SK-N-MC (cell line): ENCODE measurements around the gene CCDC187.

Experiments used
- DNase-seq: peaks from one replicate; pipeline ENCODE4 v3.0.0-alpha.2; 2011; ENCODE audit warnings: low read depth, low spot score
- H3K27ac ChIP-seq: fragments of 200-600 bp; sonication (generic); 2 replicates; pipeline ENCODE4 v1.5.1; 2016; ENCODE audit warnings: mixed run types
- H3K36me3 ChIP-seq: fragments of 200-600 bp; sonication (generic); 2 replicates; pipeline ENCODE4 v1.6.1; 2017; ENCODE audit warnings: antibody characterized with exemption, low read length, mixed read lengths; ENCODE audit not compliant: insufficient read depth
- H3K4me3 ChIP-seq: fragments of 200-600 bp; sonication (generic); 2 replicates; pipeline ENCODE4 v1.5.1; 2016
- H3K9ac ChIP-seq: fragments of 200-600 bp; sonication (generic); 2 replicates; pipeline ENCODE4 v1.8.0; 2017; ENCODE audit warnings: mixed run types, mixed read lengths; ENCODE audit not compliant: insufficient read length
- H3K9me3 ChIP-seq: fragments of 200-600 bp; sonication (generic); 2 replicates; pipeline ENCODE4 v1.6.1; 2017; ENCODE audit warnings: low read depth, mild to moderate bottlenecking, antibody characterized with exemption, low read length, moderate library complexity, mixed read lengths
- EZH2 ChIP-seq: fragments of 200-600 bp; sonication (generic); IDR thresholded peaks from one replicate; pipeline ENCODE4 v1.6.1; 2017; ENCODE audit warnings: antibody characterized with exemption
- FOXP2 ChIP-seq: optimal IDR thresholded peaks from 2 replicates; pipeline ENCODE3; 2011; ENCODE audit warnings: mild to moderate bottlenecking, moderate library complexity; ENCODE audit not compliant: insufficient read depth; ENCODE audit errors: extremely low read length, control extremely low read depth
- POLR2AphosphoS5 ChIP-seq: IDR thresholded peaks from 2 replicates; pipeline ENCODE4 v1.6.1; 2012; ENCODE audit warnings: mild to moderate bottlenecking, low read depth, low read length, borderline replicate concordance

CCDC187 gene

GRCh38 chr9:136318776-136319241 lies 14.9 kb upstream of the CCDC187 start:
- Histone ChIP-seq H3K27ac (no peak overlapping the region), H3K36me3 (no peaks in the 10 kb centered on the region), H3K9me3 (no peaks in the 10 kb centered on the region), H3K9ac (no peak overlapping the region), H3K4me3 (no peak overlapping the region)
- TF ChIP-seq FOXP2 (no peak), POLR2AphosphoS5 (no peak), EZH2 (no peak)
- DNase-seq, result no peak

DNA sequence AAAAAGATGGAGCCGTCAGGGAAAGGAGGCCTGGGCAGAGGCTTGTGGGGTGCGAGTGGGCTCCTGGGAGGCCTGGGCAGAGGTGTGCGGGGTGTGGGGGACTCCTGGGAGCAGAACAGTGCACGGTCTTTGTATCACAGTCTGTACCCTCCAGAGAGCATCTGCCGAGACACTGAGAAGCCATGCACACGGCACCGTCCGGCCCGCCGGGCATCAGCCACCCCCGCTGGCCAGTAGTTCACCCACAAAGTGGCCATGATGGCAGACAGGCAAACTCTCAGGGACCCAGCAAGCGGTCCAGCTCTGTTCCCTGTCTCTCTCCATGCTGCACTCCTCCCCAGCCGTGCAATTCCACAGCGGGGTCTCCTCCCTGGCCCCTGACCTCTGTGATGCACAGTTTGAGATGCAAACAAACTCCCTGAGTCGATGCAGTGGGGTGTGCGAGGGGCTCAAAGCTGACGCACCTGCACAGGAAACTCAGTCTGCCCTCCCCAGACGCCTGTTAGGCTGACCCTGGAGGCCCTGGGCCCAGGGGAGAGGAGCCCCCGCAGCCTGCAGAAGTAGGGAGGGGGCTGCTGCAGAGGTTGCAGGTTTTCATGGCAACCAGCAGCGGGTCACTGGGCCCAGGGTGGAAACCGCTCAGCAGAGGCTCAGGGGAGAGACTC lies 14.3 kb upstream of the CCDC187 start:
- H3K27ac ChIP-seq, result no peak overlapping the region
- H3K36me3 ChIP-seq, result no peaks in the 10 kb centered on the region
- no peaks in the 10 kb centered on the region for H3K9me3 ChIP-seq
- H3K9ac ChIP-seq, result no peak overlapping the region
- H3K4me3 ChIP-seq, result no peak overlapping the region
- DNase-seq, result no peak
- TF ChIP-seq POLR2AphosphoS5, result no peak
- no peak for TF ChIP-seq FOXP2
- TF ChIP-seq EZH2, result no peak

DNA sequence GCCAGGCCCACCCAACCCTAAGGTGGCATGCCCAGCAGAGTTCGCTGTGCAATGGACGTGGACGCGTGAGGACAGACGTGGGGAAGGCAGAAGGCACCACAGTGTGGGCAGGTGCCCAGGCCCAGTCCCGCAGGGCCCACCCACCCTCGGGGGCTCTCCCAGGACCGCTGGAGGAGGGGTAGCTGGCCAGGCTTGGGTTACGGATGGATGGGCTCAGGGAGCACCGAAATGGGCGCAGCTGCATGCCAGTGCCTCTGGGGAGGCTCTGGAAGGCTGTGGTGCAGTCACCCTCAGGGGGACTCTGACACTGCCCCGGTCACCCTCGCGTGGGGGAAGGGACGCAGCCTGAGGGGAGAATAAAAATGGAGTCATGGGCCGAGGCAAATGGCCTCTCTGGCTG lies 13.8 kb upstream of the CCDC187 start:
- no peak for DNase-seq
- no peak for TF ChIP-seq POLR2AphosphoS5
- no peak for TF ChIP-seq EZH2
- no peak for TF ChIP-seq FOXP2
- H3K9me3 ChIP-seq, result no peaks in the 10 kb centered on the region
- no peak overlapping the region for H3K27ac ChIP-seq
- H3K36me3 ChIP-seq, result no peaks in the 10 kb centered on the region
- H3K4me3 ChIP-seq, result no peak overlapping the region
- no peak overlapping the region for H3K9ac ChIP-seq

- H3K27ac ChIP-seq, result no peak overlapping the region
- H3K36me3 ChIP-seq, result no peaks in the 10 kb centered on the region
- no peak overlapping the region for H3K9ac ChIP-seq
- DNase-seq, result no peak
- TF ChIP-seq FOXP2 (no peak), EZH2 (no peak), POLR2AphosphoS5 (no peak)
- no peaks in the 10 kb centered on the region for H3K9me3 ChIP-seq
- no peak overlapping the region for H3K4me3 ChIP-seq
These were observed 13.2 kb upstream of the CCDC187 start for GRCh38 chr9:136316896-136317676.

- DNase-seq, result no peak
- Histone ChIP-seq H3K36me3 (no peaks in the 10 kb centered on the region), H3K4me3 (no peak overlapping the region), H3K27ac (no peak overlapping the region), H3K9ac (no peak overlapping the region), H3K9me3 (no peaks in the 10 kb centered on the region)
- no peak for TF ChIP-seq EZH2
- TF ChIP-seq POLR2AphosphoS5, result no peak
- no peak for TF ChIP-seq FOXP2
These were observed 12.4 kb upstream of the CCDC187 start for GRCh38 chr9:136316271-136316751.

DNA sequence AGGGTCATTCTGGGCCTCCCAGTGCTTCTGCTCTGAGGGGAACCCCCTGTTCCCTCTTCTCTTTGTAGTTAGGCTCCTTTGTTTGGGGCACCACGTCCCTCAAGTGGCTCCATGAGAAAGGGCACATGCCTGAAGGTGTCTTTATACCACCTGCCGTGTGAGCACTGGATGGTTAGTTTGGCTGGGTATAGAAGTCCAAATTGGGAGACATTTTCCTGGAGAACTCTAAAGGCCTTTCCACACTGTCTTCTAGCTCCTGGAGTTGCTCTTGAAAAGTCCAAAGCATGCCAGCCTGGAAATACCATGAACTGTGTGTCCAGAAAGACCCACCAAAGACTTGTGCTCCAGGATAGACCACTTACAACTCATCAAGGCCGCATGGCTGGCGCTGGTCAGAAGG lies 11.1 kb upstream of the CCDC187 start:
- no peak overlapping the region for H3K4me3 ChIP-seq
- H3K36me3 ChIP-seq, result no peaks in the 10 kb centered on the region
- no peaks in the 10 kb centered on the region for H3K9me3 ChIP-seq
- no peak overlapping the region for H3K27ac ChIP-seq
- H3K9ac ChIP-seq, result no peak overlapping the region
- DNase-seq, result no peak
- no peak for TF ChIP-seq EZH2
- no peak for TF ChIP-seq FOXP2
- TF ChIP-seq POLR2AphosphoS5, result no peak

DNA sequence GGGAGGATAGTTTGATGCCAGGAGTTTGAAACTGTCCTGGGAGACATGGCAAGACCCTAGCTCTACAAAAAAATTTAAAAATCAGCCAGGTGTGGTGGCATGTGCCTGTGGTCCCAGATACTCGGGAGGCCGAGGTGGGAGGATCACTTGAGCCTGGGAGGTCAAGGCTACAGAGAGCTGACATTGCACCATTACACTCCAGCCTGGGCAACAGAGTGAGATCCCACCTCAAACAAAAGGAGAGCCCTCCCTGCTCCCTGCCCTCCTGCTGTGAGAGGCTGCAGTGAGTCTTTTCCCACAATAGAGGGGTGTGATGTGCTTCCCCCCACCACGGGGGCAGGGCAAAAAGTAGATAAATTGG lies 10.1 kb upstream of the CCDC187 start:
- H3K27ac ChIP-seq, result no peak overlapping the region
- H3K36me3 ChIP-seq, result no peaks in the 10 kb centered on the region
- TF ChIP-seq EZH2 (no peak), POLR2AphosphoS5 (no peak), FOXP2 (no peak)
- DNase-seq, result no peak
- H3K9me3 ChIP-seq, result no peaks in the 10 kb centered on the region
- no peak overlapping the region for H3K9ac ChIP-seq
- no peak overlapping the region for H3K4me3 ChIP-seq
